Adrenal gland (tissue), 5 donors: ENCODE results near the gene LPP.

Experiments used
- POLR2A ChIP-seq, 2 donors: fragments of 450-650 bp; IDR thresholded peaks; one replicate each; pipeline ENCODE4 v1.6.1; 2017; ENCODE audit warnings: antibody characterized with exemption in 2 of 2, mild to moderate bottlenecking in 2 of 2, moderate library complexity in 1 of 2
- TF ChIP-seq, protein P1 (sequence below), 6 experiments: fragments of 450-650 bp in 4 of 6; fragments of 200-600 bp in 2 of 6; sonication (generic) in 1 of 6; IDR thresholded peaks; 1 replicate in 5 of 6; 2 replicates in 1 of 6; pipeline versions ENCODE4 v1.5.1 to v1.8.0; 2016 to 2021; ENCODE audit warnings: antibody characterized with exemption in 6 of 6, mild to moderate bottlenecking in 2 of 6, moderate library complexity in 1 of 6
- donor health status: DM: no; HTN: no; CAD: no.

- TF ChIP-seq, protein P1, sequence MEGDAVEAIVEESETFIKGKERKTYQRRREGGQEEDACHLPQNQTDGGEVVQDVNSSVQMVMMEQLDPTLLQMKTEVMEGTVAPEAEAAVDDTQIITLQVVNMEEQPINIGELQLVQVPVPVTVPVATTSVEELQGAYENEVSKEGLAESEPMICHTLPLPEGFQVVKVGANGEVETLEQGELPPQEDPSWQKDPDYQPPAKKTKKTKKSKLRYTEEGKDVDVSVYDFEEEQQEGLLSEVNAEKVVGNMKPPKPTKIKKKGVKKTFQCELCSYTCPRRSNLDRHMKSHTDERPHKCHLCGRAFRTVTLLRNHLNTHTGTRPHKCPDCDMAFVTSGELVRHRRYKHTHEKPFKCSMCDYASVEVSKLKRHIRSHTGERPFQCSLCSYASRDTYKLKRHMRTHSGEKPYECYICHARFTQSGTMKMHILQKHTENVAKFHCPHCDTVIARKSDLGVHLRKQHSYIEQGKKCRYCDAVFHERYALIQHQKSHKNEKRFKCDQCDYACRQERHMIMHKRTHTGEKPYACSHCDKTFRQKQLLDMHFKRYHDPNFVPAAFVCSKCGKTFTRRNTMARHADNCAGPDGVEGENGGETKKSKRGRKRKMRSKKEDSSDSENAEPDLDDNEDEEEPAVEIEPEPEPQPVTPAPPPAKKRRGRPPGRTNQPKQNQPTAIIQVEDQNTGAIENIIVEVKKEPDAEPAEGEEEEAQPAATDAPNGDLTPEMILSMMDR (IDR thresholded peaks at IDR 0.05) = no peak
- TF ChIP-seq POLR2A (IDR thresholded peaks at IDR 0.05) = no peak
Observed at GRCh38 chr3:188453431-188454384, 299.8 kb downstream of the LPP start.
